ENCODE results near the gene NOL11. TPM values are rescaled to one million over a fixed set of nuclear protein-coding genes. Genes with fewer than 3 reads are reported as not detected.

NOL11 gene
- total and polyA plus RNA-seq, 2 experiments from 2014 or later = 116 to 130 TPM

DNA sequence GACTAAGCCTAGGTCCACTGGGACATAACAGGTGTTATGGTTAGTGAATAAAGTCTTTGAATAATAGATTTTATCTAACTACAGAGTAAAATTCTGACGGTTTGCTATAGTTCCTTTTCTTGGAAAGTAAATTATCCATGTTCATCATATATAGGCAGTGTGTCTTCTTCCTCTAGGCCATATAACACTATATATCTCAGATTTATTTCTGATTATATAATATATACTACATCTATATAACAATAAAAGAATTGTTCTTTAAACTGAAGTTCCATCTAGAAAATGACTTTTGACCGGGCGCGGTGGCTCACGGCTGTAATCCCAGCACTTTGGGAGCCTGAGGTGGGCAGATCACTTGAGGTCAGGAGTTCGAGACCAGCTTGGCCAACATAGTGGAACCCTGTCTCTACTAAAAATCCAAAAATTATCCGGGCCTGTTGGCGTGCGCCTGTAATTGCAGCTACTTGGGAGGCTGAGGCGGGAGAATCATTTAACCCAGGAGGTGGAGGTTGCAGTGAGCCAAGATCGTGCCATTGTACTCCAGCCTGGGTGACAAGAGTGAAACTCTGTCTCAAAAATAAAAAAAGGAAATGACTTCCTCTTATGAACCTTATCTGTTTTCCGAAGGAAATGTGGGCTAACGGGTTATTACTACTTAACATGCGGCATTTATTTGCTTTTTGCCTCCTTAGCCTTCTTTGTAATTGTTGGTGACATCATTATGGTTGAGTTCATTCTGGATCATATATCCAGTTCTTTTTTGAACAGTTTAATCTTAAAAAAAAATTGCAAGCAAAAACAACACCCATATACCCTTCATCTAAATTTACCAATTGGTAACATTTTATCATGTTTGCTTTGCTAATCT, 29.2 kb downstream of the NOL11 start:
- Mint-ChIP-seq H3K36me3 (ENCODE audit: low read depth) (peaks cover 91% of the 10 kb centered on the region), H3K27ac (no peak overlapping the region), H3K9me3 (peaks cover 27% of the 10 kb centered on the region), H3K4me3 (no peak overlapping the region), H3K27me3 (ENCODE audit: insufficient read depth, low read depth, poor library complexity) (peaks cover 9% of the 10 kb centered on the region), H3K4me1 (peaks cover 12% of the 10 kb centered on the region)
- DNase-seq (ENCODE audit: low spot score) = no peak
- H3F3A ChIP-seq (replicated peaks; ENCODE audit: low read depth) = peaks cover 24% of the 10 kb centered on the region
- H3K9me2 ChIP-seq (ENCODE audit: insufficient read depth) = no peaks in the 10 kb centered on the region
- no peak overlapping the region for H2AFZ ChIP-seq
- H3K4me2 ChIP-seq = no peak overlapping the region
- no peaks in the 10 kb centered on the region for H3K79me2 ChIP-seq (replicated peaks; ENCODE audit: insufficient read depth)
- no peak for ATAC-seq
- H3K27me3 ChIP-seq (ENCODE audit: insufficient read depth) = no peaks in the 10 kb centered on the region
- no peak overlapping the region for H3K4me3 ChIP-seq
- TF ChIP-seq, protein P1, sequence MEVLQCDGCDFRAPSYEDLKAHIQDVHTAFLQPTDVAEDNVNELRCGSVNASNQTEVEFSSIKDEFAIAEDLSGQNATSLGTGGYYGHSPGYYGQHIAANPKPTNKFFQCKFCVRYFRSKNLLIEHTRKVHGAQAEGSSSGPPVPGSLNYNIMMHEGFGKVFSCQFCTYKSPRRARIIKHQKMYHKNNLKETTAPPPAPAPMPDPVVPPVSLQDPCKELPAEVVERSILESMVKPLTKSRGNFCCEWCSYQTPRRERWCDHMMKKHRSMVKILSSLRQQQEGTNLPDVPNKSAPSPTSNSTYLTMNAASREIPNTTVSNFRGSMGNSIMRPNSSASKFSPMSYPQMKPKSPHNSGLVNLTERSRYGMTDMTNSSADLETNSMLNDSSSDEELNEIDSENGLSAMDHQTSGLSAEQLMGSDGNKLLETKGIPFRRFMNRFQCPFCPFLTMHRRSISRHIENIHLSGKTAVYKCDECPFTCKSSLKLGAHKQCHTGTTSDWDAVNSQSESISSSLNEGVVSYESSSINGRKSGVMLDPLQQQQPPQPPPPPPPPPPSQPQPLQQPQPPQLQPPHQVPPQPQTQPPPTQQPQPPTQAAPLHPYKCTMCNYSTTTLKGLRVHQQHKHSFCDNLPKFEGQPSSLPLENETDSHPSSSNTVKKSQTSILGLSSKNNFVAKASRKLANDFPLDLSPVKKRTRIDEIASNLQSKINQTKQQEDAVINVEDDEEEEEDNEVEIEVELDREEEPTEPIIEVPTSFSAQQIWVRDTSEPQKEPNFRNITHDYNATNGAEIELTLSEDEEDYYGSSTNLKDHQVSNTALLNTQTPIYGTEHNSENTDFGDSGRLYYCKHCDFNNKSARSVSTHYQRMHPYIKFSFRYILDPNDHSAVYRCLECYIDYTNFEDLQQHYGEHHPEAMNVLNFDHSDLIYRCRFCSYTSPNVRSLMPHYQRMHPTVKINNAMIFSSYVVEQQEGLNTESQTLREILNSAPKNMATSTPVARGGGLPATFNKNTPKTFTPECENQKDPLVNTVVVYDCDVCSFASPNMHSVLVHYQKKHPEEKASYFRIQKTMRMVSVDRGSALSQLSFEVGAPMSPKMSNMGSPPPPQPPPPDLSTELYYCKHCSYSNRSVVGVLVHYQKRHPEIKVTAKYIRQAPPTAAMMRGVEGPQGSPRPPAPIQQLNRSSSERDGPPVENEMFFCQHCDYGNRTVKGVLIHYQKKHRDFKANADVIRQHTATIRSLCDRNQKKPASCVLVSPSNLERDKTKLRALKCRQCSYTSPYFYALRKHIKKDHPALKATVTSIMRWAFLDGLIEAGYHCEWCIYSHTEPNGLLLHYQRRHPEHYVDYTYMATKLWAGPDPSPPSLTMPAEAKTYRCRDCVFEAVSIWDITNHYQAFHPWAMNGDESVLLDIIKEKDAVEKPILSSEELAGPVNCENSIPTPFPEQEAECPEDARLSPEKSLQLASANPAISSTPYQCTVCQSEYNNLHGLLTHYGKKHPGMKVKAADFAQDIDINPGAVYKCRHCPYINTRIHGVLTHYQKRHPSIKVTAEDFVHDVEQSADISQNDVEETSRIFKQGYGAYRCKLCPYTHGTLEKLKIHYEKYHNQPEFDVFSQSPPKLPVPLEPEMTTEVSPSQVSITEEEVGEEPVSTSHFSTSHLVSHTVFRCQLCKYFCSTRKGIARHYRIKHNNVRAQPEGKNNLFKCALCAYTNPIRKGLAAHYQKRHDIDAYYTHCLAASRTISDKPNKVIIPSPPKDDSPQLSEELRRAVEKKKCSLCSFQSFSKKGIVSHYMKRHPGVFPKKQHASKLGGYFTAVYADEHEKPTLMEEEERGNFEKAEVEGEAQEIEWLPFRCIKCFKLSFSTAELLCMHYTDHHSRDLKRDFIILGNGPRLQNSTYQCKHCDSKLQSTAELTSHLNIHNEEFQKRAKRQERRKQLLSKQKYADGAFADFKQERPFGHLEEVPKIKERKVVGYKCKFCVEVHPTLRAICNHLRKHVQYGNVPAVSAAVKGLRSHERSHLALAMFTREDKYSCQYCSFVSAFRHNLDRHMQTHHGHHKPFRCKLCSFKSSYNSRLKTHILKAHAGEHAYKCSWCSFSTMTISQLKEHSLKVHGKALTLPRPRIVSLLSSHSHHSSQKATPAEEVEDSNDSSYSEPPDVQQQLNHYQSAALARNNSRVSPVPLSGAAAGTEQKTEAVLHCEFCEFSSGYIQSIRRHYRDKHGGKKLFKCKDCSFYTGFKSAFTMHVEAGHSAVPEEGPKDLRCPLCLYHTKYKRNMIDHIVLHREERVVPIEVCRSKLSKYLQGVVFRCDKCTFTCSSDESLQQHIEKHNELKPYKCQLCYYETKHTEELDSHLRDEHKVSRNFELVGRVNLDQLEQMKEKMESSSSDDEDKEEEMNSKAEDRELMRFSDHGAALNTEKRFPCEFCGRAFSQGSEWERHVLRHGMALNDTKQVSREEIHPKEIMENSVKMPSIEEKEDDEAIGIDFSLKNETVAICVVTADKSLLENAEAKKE (CRISPR knock-in tag; IDR thresholded peaks at IDR 0.05) = no peak
- TF ChIP-seq, protein P2, sequence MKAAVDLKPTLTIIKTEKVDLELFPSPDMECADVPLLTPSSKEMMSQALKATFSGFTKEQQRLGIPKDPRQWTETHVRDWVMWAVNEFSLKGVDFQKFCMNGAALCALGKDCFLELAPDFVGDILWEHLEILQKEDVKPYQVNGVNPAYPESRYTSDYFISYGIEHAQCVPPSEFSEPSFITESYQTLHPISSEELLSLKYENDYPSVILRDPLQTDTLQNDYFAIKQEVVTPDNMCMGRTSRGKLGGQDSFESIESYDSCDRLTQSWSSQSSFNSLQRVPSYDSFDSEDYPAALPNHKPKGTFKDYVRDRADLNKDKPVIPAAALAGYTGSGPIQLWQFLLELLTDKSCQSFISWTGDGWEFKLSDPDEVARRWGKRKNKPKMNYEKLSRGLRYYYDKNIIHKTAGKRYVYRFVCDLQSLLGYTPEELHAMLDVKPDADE (IDR thresholded peaks at IDR 0.05) = no peak
- TF ChIP-seq NANOG (IDR thresholded peaks at IDR 0.05; ENCODE audit: borderline replicate concordance) = no peak
- no peak for TF ChIP-seq EZH2 (IDR thresholded peaks at IDR 0.05; ENCODE audit: low read depth, unreplicated experiment)
- TF ChIP-seq EZH2phosphoT487 (IDR thresholded peaks at IDR 0.05; ENCODE audit: unreplicated experiment) = no peak
- no peak for TF ChIP-seq REST (IDR thresholded peaks at IDR 0.05; ENCODE audit: unreplicated experiment)
- TF ChIP-seq, protein P3, sequence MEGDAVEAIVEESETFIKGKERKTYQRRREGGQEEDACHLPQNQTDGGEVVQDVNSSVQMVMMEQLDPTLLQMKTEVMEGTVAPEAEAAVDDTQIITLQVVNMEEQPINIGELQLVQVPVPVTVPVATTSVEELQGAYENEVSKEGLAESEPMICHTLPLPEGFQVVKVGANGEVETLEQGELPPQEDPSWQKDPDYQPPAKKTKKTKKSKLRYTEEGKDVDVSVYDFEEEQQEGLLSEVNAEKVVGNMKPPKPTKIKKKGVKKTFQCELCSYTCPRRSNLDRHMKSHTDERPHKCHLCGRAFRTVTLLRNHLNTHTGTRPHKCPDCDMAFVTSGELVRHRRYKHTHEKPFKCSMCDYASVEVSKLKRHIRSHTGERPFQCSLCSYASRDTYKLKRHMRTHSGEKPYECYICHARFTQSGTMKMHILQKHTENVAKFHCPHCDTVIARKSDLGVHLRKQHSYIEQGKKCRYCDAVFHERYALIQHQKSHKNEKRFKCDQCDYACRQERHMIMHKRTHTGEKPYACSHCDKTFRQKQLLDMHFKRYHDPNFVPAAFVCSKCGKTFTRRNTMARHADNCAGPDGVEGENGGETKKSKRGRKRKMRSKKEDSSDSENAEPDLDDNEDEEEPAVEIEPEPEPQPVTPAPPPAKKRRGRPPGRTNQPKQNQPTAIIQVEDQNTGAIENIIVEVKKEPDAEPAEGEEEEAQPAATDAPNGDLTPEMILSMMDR (conservative IDR thresholded peaks at IDR 0.05; ENCODE audit: low read depth in 2 of 2) = no peak
- no peak for TF ChIP-seq POLR2AphosphoS5 (IDR thresholded peaks at IDR 0.05; ENCODE audit: low read depth)
- no peak for TF ChIP-seq ZNF331 (CRISPR knock-in tag; IDR thresholded peaks at IDR 0.05; ENCODE audit: low read depth)
- no peak for TF ChIP-seq ZNF114 (CRISPR knock-in tag; IDR thresholded peaks at IDR 0.05)
- TF ChIP-seq STAT1 (IDR thresholded peaks at IDR 0.05; ENCODE audit: unreplicated experiment) = no peak
- no peak for TF ChIP-seq CREB1 (CRISPR knock-in tag; IDR thresholded peaks at IDR 0.05; ENCODE audit: low read depth)
- TF ChIP-seq JUNB (IDR thresholded peaks at IDR 0.05; ENCODE audit: unreplicated experiment) = no peak
- 0 out of 2 replicates have a peak overlapping the region, but pooled peaks have one; percentile 34 for H3K27ac ChIP-seq (ENCODE audit: low read depth)
- H4K20me1 ChIP-seq (replicated peaks; ENCODE audit: insufficient read depth) = peaks cover 3% of the 10 kb centered on the region; the same call in 1 of the 2 replicates
- H3K36me3 ChIP-seq (ENCODE audit: insufficient read depth) = peaks cover 67% of the 10 kb centered on the region
- peaks cover 8% of the 10 kb centered on the region; the same call in 1 of the 2 replicates for H3K4me1 ChIP-seq (ENCODE audit: insufficient read depth)

Measured in GM23338 (cell line).